B cell (primary cell): ENCODE measurements around the gene NUDT6. TPM values are rescaled to one million over a fixed set of nuclear protein-coding genes. Genes with fewer than 3 reads are reported as not detected.

Source experiments
- ATAC-seq: fragments of 200-7000 bp; cut with Tn5 transposase; one replicate; pipeline ENCODE4 v1.10.0; 2021; ENCODE audit warnings: low read depth, mild to moderate bottlenecking, moderate number of reproducible peaks, moderate library complexity
- CTCF ChIA-PET: fragments of 350-600 bp; sonication (Branson Sonifier 250); formaldehyde crosslinking; loops from one replicate; lab custom pipeline; 2021; ENCODE audit warnings: antibody characterized with exemption, inconsistent platforms; lab: Charles Lee
- POLR2A ChIA-PET: fragments of 350-600 bp; sonication (Branson Sonifier 250); formaldehyde crosslinking; loops from one replicate; lab custom pipeline; 2021; ENCODE audit warnings: antibody characterized with exemption; lab: Charles Lee
- DNase-seq: peaks from one replicate; pipeline ENCODE4 v3.0.0; 2013
- H2AFZ ChIP-seq: 2 replicates; pipeline ENCODE4 v1.6.1; 2012; ENCODE audit warnings: mild to moderate bottlenecking, low read depth, low read length; ENCODE audit not compliant: insufficient read depth, poor library complexity, severe bottlenecking
- H3K27ac ChIP-seq, 2 donors: 1 replicate in 1 of 2; 2 replicates in 1 of 2; pipeline ENCODE4 v1.5.1; 2012 to 2013; ENCODE audit warnings: low read length in 2 of 2, mild to moderate bottlenecking in 2 of 2, moderate library complexity in 1 of 2
- H3K27me3 ChIP-seq, 4 experiments: fragments of 200-600 bp in 1 of 4; sonication (generic) in 1 of 4; replicated peaks in 1 of 4; 1 replicate in 2 of 4; 2 replicates in 2 of 4; pipeline versions ENCODE4 v1.6.1 to v1.7.0; 2013 to 2016; ENCODE audit warnings: low read length in 3 of 4, mild to moderate bottlenecking in 2 of 4, mixed read lengths in 1 of 4, moderate library complexity in 1 of 4; ENCODE audit not compliant: insufficient read depth in 4 of 4, control insufficient read depth in 3 of 4; ENCODE audit errors: control extremely low read depth in 1 of 4
- H3K36me3 ChIP-seq, 2 experiments: replicated peaks in 1 of 2; 1 replicate in 1 of 2; 2 replicates in 1 of 2; pipeline versions ENCODE4 v1.6.1 to v1.7.1; 2013; ENCODE audit warnings: low read length in 1 of 2; ENCODE audit not compliant: insufficient read depth in 2 of 2, control insufficient read depth in 1 of 2; ENCODE audit errors: control extremely low read depth in 1 of 2, extremely low read depth in 1 of 2
- H3K4me1 ChIP-seq, 2 donors: fragments of 200-600 bp in 1 of 2; sonication (generic) in 1 of 2; 1 replicate in 1 of 2; 2 replicates in 1 of 2; pipeline versions ENCODE4 v1.5.1 to v1.6.1; 2013 to 2017; ENCODE audit warnings: low read length in 2 of 2; ENCODE audit not compliant: control insufficient read depth in 2 of 2, insufficient read depth in 2 of 2
- H3K4me2 ChIP-seq: replicated peaks from 2 replicates; pipeline ENCODE3; 2012; ENCODE audit warnings: mild to moderate bottlenecking, low read depth, low read length; ENCODE audit not compliant: poor library complexity, severe bottlenecking
- H3K4me3 ChIP-seq, 5 experiments: fragments of 200-600 bp in 1 of 5; sonication (generic) in 1 of 5; 1 replicate in 3 of 5; 2 replicates in 2 of 5; pipeline versions ENCODE4 v1.5.1 to v1.7.0; 2011 to 2016; ENCODE audit warnings: low read length in 4 of 5, mild to moderate bottlenecking in 4 of 5, low read depth in 2 of 5, control low read depth in 1 of 5, moderate library complexity in 1 of 5; ENCODE audit not compliant: insufficient read depth in 1 of 5; ENCODE audit errors: control extremely low read depth in 1 of 5, extremely low read depth in 1 of 5
- H3K79me2 ChIP-seq: fragments of 200-600 bp; sonication (generic); one replicate; pipeline ENCODE4 v1.6.0; 2016; ENCODE audit warnings: low read length; ENCODE audit not compliant: control insufficient read depth, insufficient read depth
- H3K9ac ChIP-seq: fragments of 200-600 bp; sonication (generic); 2 replicates; pipeline ENCODE4 v1.6.1; 2017; ENCODE audit warnings: mild to moderate bottlenecking, low read length, moderate library complexity
- H3K9me3 ChIP-seq, 3 donors: one replicate each; pipeline versions ENCODE4 v1.6.1 to v1.7.1; 2013; ENCODE audit warnings: low read length in 2 of 3; ENCODE audit not compliant: control insufficient read depth in 2 of 3, insufficient read depth in 1 of 3; ENCODE audit errors: control extremely low read depth in 1 of 3
- H4K20me1 ChIP-seq: 2 replicates; pipeline ENCODE4 v1.6.0; 2012; ENCODE audit warnings: mild to moderate bottlenecking, low read length; ENCODE audit not compliant: insufficient read depth, control insufficient read depth, poor library complexity, severe bottlenecking
- H3K27ac Mint-ChIP-seq: one replicate; pipeline ENCODE4 v1.8.0; 2021; ENCODE audit warnings: mixed read lengths
- H3K27me3 Mint-ChIP-seq: one replicate; pipeline ENCODE4 v1.8.0; 2021; ENCODE audit warnings: mixed read lengths
- H3K4me1 Mint-ChIP-seq: one replicate; pipeline ENCODE4 v1.8.0; 2021; ENCODE audit warnings: mixed read lengths
- H3K4me3 Mint-ChIP-seq: one replicate; pipeline ENCODE4 v1.8.0; 2021; ENCODE audit warnings: mixed read lengths
- H3K9me3 Mint-ChIP-seq: one replicate; pipeline ENCODE4 v1.8.0; 2022; ENCODE audit warnings: mixed read lengths; ENCODE audit not compliant: insufficient read depth
- EZH2 ChIP-seq: IDR thresholded peaks from 2 replicates; pipeline ENCODE4 v1.6.1; 2012; ENCODE audit warnings: borderline replicate concordance, low read depth, mild to moderate bottlenecking, moderate library complexity, low read length; ENCODE audit not compliant: insufficient read depth, poor library complexity, severe bottlenecking
- WGBS: methylation state at CpG from one replicate; pipeline ENCODE4 v1.1.5; 2013; ENCODE audit warnings: missing lambda C conversion rate; ENCODE audit not compliant: insufficient coverage; 5-methylcytosine and 5-hydroxymethylcytosine counted together
- intact Hi-C: fragments of 100-400 bp; cut with micrococcal nuclease; formaldehyde crosslinking; loops from one replicate; pipeline ENCODE4 v1.10.0; 2022
- polyA plus RNA-seq: library from polyadenylated mRNA; depleted of rRNA; stranded (reverse); fragments of >200 nt; gene quantifications from 2 replicates; pipeline ENCODE4 v1.2.3, GENCODE V29; 2012
- total RNA-seq, 2 donors: library from RNA; stranded (reverse); fragments of 120-200 nt in 1 of 2; gene quantifications; 1 replicate in 1 of 2; 2 replicates in 1 of 2; pipeline versions ENCODE4 v1.2.3 to v1.2.4, GENCODE V29; 2013 to 2022
- TF ChIP-seq, protein P1 (sequence below): fragments of 200-600 bp; IDR thresholded peaks from one replicate; pipeline ENCODE4 v1.8.0; 2022; ENCODE audit warnings: antibody characterized with exemption, mild to moderate bottlenecking

The NUDT6 gene
- total and polyA plus RNA-seq, 2 donors (not counting 1 experiment from before 2014, with no cell fraction given): 2.4 to 3.4 TPM

GRCh38 chr4:122865425-122865824 is 57.0 kb downstream of the NUDT6 start:
- Mint-ChIP-seq H3K27ac (no peak overlapping the region), H3K4me3 (no peak overlapping the region), H3K9me3 (peaks cover 5% of the 10 kb centered on the region), H3K4me1 (no peaks in the 10 kb centered on the region), H3K27me3 (peaks cover 39% of the 10 kb centered on the region)
- H3K9ac ChIP-seq: no peak overlapping the region
- CTCF ChIA-PET: no interaction called here
- no peaks in the 10 kb centered on the region for H3K4me1 ChIP-seq
- H3K27me3 ChIP-seq: peaks cover 0 to 3% (median 0%) of the 10 kb centered on the region in 4 experiments
- no peak overlapping the region for H3K4me3 ChIP-seq
- no peak overlapping the region for H2AFZ ChIP-seq
- no CpG with 5 or more reads among the region's 4 CpGs for WGBS
- no peaks in the 10 kb centered on the region for H3K79me2 ChIP-seq
- ATAC-seq (no peak), DNase-seq (no peak)
- POLR2A ChIA-PET: no interaction called here
- H3K4me2 ChIP-seq: no peak overlapping the region
- TF ChIP-seq, protein P1, sequence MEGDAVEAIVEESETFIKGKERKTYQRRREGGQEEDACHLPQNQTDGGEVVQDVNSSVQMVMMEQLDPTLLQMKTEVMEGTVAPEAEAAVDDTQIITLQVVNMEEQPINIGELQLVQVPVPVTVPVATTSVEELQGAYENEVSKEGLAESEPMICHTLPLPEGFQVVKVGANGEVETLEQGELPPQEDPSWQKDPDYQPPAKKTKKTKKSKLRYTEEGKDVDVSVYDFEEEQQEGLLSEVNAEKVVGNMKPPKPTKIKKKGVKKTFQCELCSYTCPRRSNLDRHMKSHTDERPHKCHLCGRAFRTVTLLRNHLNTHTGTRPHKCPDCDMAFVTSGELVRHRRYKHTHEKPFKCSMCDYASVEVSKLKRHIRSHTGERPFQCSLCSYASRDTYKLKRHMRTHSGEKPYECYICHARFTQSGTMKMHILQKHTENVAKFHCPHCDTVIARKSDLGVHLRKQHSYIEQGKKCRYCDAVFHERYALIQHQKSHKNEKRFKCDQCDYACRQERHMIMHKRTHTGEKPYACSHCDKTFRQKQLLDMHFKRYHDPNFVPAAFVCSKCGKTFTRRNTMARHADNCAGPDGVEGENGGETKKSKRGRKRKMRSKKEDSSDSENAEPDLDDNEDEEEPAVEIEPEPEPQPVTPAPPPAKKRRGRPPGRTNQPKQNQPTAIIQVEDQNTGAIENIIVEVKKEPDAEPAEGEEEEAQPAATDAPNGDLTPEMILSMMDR: no peak
- no peak for TF ChIP-seq EZH2
- H4K20me1 ChIP-seq: no peaks in the 10 kb centered on the region
- peaks cover 0 to 1% (median 0%) of the 10 kb centered on the region in 3 donors for H3K9me3 ChIP-seq
- H3K27ac ChIP-seq: no peak overlapping the region
- H3K36me3 ChIP-seq: no peaks in the 10 kb centered on the region
- intact Hi-C loops: no loop called here

DNA sequence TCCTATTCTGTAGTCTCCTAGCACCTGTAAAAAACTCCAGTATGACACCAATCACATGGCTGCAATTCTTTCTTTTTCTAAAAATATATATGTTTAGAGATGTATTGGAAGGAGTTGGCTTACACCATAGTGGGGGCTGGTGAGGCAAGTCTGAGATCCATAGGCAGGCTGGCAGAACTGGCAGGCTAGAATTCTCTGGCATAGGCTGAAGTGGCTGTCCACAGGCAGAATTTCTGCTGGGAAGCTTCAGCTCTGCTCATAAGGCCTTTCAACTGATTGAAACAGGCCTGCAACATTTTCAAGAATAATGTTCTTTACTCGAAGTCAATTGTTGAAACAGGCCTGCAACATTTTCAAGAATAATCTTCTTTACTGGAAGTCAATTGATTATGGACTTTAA is 58.8 kb downstream of the NUDT6 start:
- no peak overlapping the region for H3K9ac ChIP-seq
- Mint-ChIP-seq H3K27me3 (peaks cover 28% of the 10 kb centered on the region), H3K4me3 (no peak overlapping the region), H3K4me1 (no peaks in the 10 kb centered on the region), H3K9me3 (peaks cover 5% of the 10 kb centered on the region), H3K27ac (no peak overlapping the region)
- no peak for ATAC-seq
- WGBS: no CpG with 5 or more reads among the region's 1 CpG
- no peak overlapping the region for H2AFZ ChIP-seq
- no peak for DNase-seq
- POLR2A ChIA-PET: no interaction called here
- no peak overlapping the region for H3K4me3 ChIP-seq
- no peak overlapping the region for H3K4me2 ChIP-seq
- H3K9me3 ChIP-seq: peaks cover 0 to 1% (median 0%) of the 10 kb centered on the region in 3 donors
- no peaks in the 10 kb centered on the region for H3K4me1 ChIP-seq
- no peaks in the 10 kb centered on the region for H4K20me1 ChIP-seq
- H3K36me3 ChIP-seq: no peaks in the 10 kb centered on the region
- intact Hi-C loops: no loop called here
- H3K27ac ChIP-seq: no peak overlapping the region
- TF ChIP-seq, protein P1: no peak
- no peak for TF ChIP-seq EZH2
- CTCF ChIA-PET: interaction anchor here (1.1 kb wide), 1 partner anchor 10 kb away, joined by 3 read pairs; no protein-coding TSS in a partner anchor
- no peaks in the 10 kb centered on the region for H3K79me2 ChIP-seq
- H3K27me3 ChIP-seq: peaks cover 0 to 3% (median 0%) of the 10 kb centered on the region in 4 experiments
